Gastrocnemius medialis (tissue), 4 donors: Measurements from ENCODE around the gene TOP2B.

Experiments used
- POLR2A ChIP-seq, 2 donors: fragments of 450-650 bp; IDR thresholded peaks; one replicate each; pipeline ENCODE4 v1.6.1; 2017; ENCODE audit warnings: antibody characterized with exemption in 2 of 2, mild to moderate bottlenecking in 2 of 2, moderate library complexity in 2 of 2
- TF ChIP-seq, protein P1 (sequence below), 5 experiments: fragments of 450-650 bp in 3 of 5; fragments of 200-600 bp in 2 of 5; sonication (generic) in 2 of 5; IDR thresholded peaks in 4 of 5; conservative IDR thresholded peaks in 1 of 5; 1 replicate in 4 of 5; 2 replicates in 1 of 5; pipeline ENCODE4 v1.5.1; 2016 to 2019; ENCODE audit warnings: antibody characterized with exemption in 5 of 5, mild to moderate bottlenecking in 3 of 5, moderate library complexity in 3 of 5

DNA sequence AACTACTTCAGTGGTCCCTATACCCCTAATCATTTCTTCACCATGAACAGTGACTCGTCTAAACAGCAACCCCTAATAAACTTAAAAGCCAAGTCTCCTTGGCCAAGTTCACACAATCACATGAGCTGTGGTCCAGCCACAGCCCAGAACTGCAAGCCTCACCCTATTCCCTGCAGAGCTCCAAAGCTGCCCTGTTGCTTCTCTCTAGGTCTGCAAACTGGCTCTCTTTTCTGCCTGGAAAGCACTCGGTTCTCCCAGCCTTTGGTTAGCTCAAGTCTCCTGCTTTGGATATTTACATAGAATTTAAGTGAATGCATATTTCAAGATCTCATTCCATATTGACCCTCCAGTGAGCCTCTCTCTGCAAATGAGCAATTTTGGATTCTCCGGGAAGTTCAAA, 107.0 kb downstream of the TOP2B start:
- TF ChIP-seq, protein P1, sequence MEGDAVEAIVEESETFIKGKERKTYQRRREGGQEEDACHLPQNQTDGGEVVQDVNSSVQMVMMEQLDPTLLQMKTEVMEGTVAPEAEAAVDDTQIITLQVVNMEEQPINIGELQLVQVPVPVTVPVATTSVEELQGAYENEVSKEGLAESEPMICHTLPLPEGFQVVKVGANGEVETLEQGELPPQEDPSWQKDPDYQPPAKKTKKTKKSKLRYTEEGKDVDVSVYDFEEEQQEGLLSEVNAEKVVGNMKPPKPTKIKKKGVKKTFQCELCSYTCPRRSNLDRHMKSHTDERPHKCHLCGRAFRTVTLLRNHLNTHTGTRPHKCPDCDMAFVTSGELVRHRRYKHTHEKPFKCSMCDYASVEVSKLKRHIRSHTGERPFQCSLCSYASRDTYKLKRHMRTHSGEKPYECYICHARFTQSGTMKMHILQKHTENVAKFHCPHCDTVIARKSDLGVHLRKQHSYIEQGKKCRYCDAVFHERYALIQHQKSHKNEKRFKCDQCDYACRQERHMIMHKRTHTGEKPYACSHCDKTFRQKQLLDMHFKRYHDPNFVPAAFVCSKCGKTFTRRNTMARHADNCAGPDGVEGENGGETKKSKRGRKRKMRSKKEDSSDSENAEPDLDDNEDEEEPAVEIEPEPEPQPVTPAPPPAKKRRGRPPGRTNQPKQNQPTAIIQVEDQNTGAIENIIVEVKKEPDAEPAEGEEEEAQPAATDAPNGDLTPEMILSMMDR (IDR thresholded peaks at IDR 0.05 in 4 of 5, conservative IDR thresholded peaks at IDR 0.05 in 1 of 5): no peak
- no peak for TF ChIP-seq POLR2A (IDR thresholded peaks at IDR 0.05)
